Spleen (tissue), 11 donors: ENCODE measurements around the gene PLOD2. TPM values are rescaled to one million over a fixed set of nuclear protein-coding genes. Genes with fewer than 3 reads are reported as not detected.

Experiments used
- DNase-seq: peaks from one replicate; pipeline ENCODE4 v3.0.0-alpha.2; 2020
- H3K27ac ChIP-seq, 8 donors: fragments of 200-600 bp; sonication (generic) in 7 of 8; 1 replicate in 4 of 8; 2 replicates in 4 of 8; pipeline versions ENCODE4 v1.5.0 to v1.8.0; 2016 to 2021; ENCODE audit warnings: inconsistent platforms in 4 of 8, mild to moderate bottlenecking in 4 of 8, moderate library complexity in 1 of 8
- H3K27me3 ChIP-seq, 7 donors: fragments of 200-600 bp; sonication (generic) in 6 of 7; replicated peaks in 1 of 7; 1 replicate in 4 of 7; 2 replicates in 3 of 7; pipeline versions ENCODE4 v1.5.0 to v1.8.0; 2016 to 2021; ENCODE audit warnings: inconsistent platforms in 3 of 7, mild to moderate bottlenecking in 1 of 7
- H3K36me3 ChIP-seq, 6 donors: fragments of 200-600 bp; sonication (generic) in 5 of 6; 1 replicate in 4 of 6; 2 replicates in 2 of 6; pipeline versions ENCODE4 v1.5.0 to v1.8.0; 2016 to 2021; ENCODE audit warnings: inconsistent platforms in 2 of 6
- H3K4me1 ChIP-seq, 6 donors: fragments of 200-600 bp; sonication (generic) in 5 of 6; 1 replicate in 3 of 6; 2 replicates in 3 of 6; pipeline versions ENCODE4 v1.5.0 to v1.8.0; 2016 to 2021; ENCODE audit warnings: inconsistent platforms in 3 of 6
- H3K4me3 ChIP-seq, 8 donors: fragments of 200-600 bp; sonication (generic) in 7 of 8; 1 replicate in 4 of 8; 2 replicates in 4 of 8; pipeline versions ENCODE4 v1.5.0 to v1.8.0; 2016 to 2021; ENCODE audit warnings: inconsistent platforms in 4 of 8, mild to moderate bottlenecking in 4 of 8, moderate library complexity in 2 of 8
- H3K9me3 ChIP-seq, 8 donors: fragments of 200-600 bp; sonication (generic) in 7 of 8; 1 replicate in 4 of 8; 2 replicates in 4 of 8; pipeline versions ENCODE4 v1.5.0 to v1.8.0; 2016 to 2021; ENCODE audit warnings: inconsistent platforms in 4 of 8
- CTCF ChIP-seq, 11 experiments: fragments of 200-600 bp in 7 of 11; fragments of 450-650 bp in 4 of 11; sonication (generic) in 4 of 11; IDR thresholded peaks in 8 of 11; conservative IDR thresholded peaks in 3 of 11; 1 replicate in 7 of 11; 2 replicates in 4 of 11; pipeline versions ENCODE4 v1.4.0 to v1.8.0; 2016 to 2021; ENCODE audit warnings: antibody characterized with exemption in 11 of 11, inconsistent platforms in 4 of 11, mild to moderate bottlenecking in 1 of 11
- POLR2A ChIP-seq, 3 donors: fragments of 450-650 bp; IDR thresholded peaks; one replicate each; pipeline ENCODE4 v1.5.1; 2017; ENCODE audit warnings: antibody characterized with exemption in 3 of 3, mild to moderate bottlenecking in 1 of 3
- POLR2AphosphoS5 ChIP-seq, 3 donors: sonication (generic); formaldehyde crosslinking; IDR thresholded peaks; one replicate each; pipeline ENCODE4 v1.5.1; 2017; ENCODE audit warnings: antibody characterized with exemption in 3 of 3
- WGBS, 5 donors: extraction: QIAGEN DNeasy Blood & Tissue Kit in 3 of 5; methylation state at CpG; one replicate each; pipeline versions ENCODE4 v1.1.5 to v1.1.7; 2013 to 2018; 5-methylcytosine and 5-hydroxymethylcytosine counted together
- intact Hi-C: fragments of 100-400 bp; cut with DNase I; formaldehyde crosslinking; loops from one replicate; pipeline ENCODE4 v1.15.0; 2023; ENCODE audit warnings: low total_unique reads
- polyA plus RNA-seq, 3 donors: library from polyadenylated mRNA; stranded (reverse); fragments of 200-250 nt; gene quantifications; one replicate each; pipeline ENCODE4 v1.2.1, GENCODE V29; 2013
- total RNA-seq, 7 donors: library from RNA; depleted of rRNA in 3 of 7; stranded (reverse); fragments of >200 nt in 3 of 7; fragmentation: NEBNext Ultra II Directional in 4 of 7; extraction: Animal tissue kit (Norgen Biotek cat#: 25700) in 4 of 7; gene quantifications; one replicate each; pipeline versions ENCODE4 v1.1.0 to v1.2.1, GENCODE V29; 2016 to 2021
- donor health status: healthy with polysubstance abuse.
- donor health status: DM: no; HTN: no; CAD: no; lungs with moderate emphysema.
- donor health status: DM: no; HTN: no; CAD: no.
- donor health status: Bipolar disorder and iron deficiency.
- donor health status: healthy.
- donor health status: DM: no; HTN: no; CAD: no.
- donor health status: DM: yes; HTN: yes; CAD: no.

The PLOD2 gene
- total and polyA plus RNA-seq, 10 donors, result 3.5 to 35.8 (median 11.2) TPM

GRCh38 chr3:146130881-146131371, 30.1 kb downstream of the PLOD2 start:
- TF ChIP-seq POLR2A (IDR thresholded peaks at IDR 0.05) (no peak), POLR2AphosphoS5 (IDR thresholded peaks at IDR 0.05) (no peak), CTCF (IDR thresholded peaks at IDR 0.05 in 8 of 11, conservative IDR thresholded peaks at IDR 0.05 in 3 of 11) (no peak)
- DNase-seq, result no peak
- no peaks in the 10 kb centered on the region for H3K9me3 ChIP-seq
- no peak overlapping the region for H3K27ac ChIP-seq
- H3K4me1 ChIP-seq, result no peaks in the 10 kb centered on the region
- no peak overlapping the region for H3K4me3 ChIP-seq
- H3K27me3 ChIP-seq, result no peaks in the 10 kb centered on the region
- H3K36me3 ChIP-seq, result no peaks in the 10 kb centered on the region
- WGBS, 5 donors, result 92 to 97% (median 94%) methylated on average over 1 to 2 of the region's 2 CpGs
- intact Hi-C loops, result no loop called here

- no peaks in the 10 kb centered on the region for H3K4me1 ChIP-seq
- no peaks in the 10 kb centered on the region for H3K27me3 ChIP-seq
- intact Hi-C loops, result no loop called here
- no peak overlapping the region for H3K27ac ChIP-seq
- H3K36me3 ChIP-seq, result no peaks in the 10 kb centered on the region
- 70 to 91% (median 76%) methylated on average over 3 of the region's 3 CpGs for WGBS, 5 donors
- TF ChIP-seq POLR2A (IDR thresholded peaks at IDR 0.05) (no peak), CTCF (IDR thresholded peaks at IDR 0.05 in 8 of 11, conservative IDR thresholded peaks at IDR 0.05 in 3 of 11) (no peak), POLR2AphosphoS5 (IDR thresholded peaks at IDR 0.05) (no peak)
- H3K4me3 ChIP-seq, result no peak overlapping the region
- DNase-seq, result no peak
- H3K9me3 ChIP-seq, result no peaks in the 10 kb centered on the region
Observed at GRCh38 chr3:146129750-146130149, 31.2 kb downstream of the PLOD2 start.

DNA sequence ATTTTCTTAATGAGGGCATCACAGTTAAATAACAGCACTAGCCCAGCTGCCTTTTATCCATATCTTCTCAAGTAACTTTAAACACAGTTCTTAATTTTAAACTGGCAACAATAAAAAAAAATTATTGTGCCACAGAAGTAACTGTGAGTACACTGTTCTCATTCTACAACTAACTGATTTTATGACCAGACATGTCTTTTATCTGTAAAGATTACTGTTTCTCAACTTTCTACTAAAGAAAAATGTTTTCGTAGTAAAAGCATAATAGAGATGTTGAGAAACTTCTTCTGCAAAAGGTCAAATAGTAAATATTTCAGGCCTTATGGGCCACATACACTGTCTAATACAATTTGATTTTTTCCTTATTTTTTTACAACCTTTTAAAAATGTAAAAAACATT, 32.0 kb downstream of the PLOD2 start:
- Histone ChIP-seq H3K27me3 (no peaks in the 10 kb centered on the region), H3K9me3 (no peaks in the 10 kb centered on the region), H3K4me1 (no peaks in the 10 kb centered on the region), H3K4me3 (no peak overlapping the region), H3K36me3 (no peaks in the 10 kb centered on the region), H3K27ac (no peak overlapping the region)
- WGBS, 5 donors, result 71 to 88% (median 86%) methylated on average over 1 of the region's 1 CpG
- intact Hi-C loops, result no loop called here
- no peak for TF ChIP-seq CTCF (IDR thresholded peaks at IDR 0.05 in 8 of 11, conservative IDR thresholded peaks at IDR 0.05 in 3 of 11)
- TF ChIP-seq POLR2A (IDR thresholded peaks at IDR 0.05), result no peak
- no peak for TF ChIP-seq POLR2AphosphoS5 (IDR thresholded peaks at IDR 0.05)
- DNase-seq, result no peak

DNA sequence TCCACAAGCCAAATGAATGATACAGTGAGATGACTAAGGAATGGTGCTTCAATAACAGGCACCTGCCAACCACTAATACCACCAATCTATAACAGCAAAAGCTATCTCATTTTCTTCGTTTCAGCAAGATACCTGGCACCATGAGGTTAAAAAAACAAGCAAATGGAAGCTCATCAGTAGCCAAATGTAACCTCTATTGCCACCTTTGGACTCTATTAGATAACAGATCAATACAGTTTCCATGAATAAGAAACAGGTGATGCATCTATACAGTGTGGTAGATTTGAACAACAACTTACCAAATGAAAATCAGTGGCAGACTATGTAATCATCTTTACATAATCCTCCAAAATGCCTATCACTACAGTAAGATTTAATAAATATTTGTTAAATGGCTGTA, 32.8 kb downstream of the PLOD2 start:
- H3K4me1 ChIP-seq, result no peaks in the 10 kb centered on the region
- H3K27ac ChIP-seq, result no peak overlapping the region
- H3K4me3 ChIP-seq, result no peak overlapping the region
- H3K27me3 ChIP-seq, result no peaks in the 10 kb centered on the region
- intact Hi-C loops, result no loop called here
- no peaks in the 10 kb centered on the region for H3K9me3 ChIP-seq
- WGBS, 5 donors, result 66 to 79% (median 76%) methylated on average over 1 of the region's 1 CpG
- no peaks in the 10 kb centered on the region for H3K36me3 ChIP-seq
- no peak for TF ChIP-seq POLR2A (IDR thresholded peaks at IDR 0.05)
- no peak for TF ChIP-seq CTCF (IDR thresholded peaks at IDR 0.05 in 8 of 11, conservative IDR thresholded peaks at IDR 0.05 in 3 of 11)
- no peak for TF ChIP-seq POLR2AphosphoS5 (IDR thresholded peaks at IDR 0.05)
- DNase-seq, result no peak
